GM19372 (cell line): ENCODE data around the gene THRSP.
"Not testable (repeated sequence)": the region's sequence is repeated elsewhere in the genome, so short reads cannot be mapped to it uniquely, and the experiment has no call there.

Experiments
- ATAC-seq: cut with Tn5 transposase; IDR thresholded peaks from one replicate; pipeline ENCODE4 v1.9.1; 2021; ENCODE audit warnings: mild to moderate bottlenecking, low read depth, moderate library complexity; ENCODE audit not compliant: unreplicated experiment

THRSP gene, protein sequence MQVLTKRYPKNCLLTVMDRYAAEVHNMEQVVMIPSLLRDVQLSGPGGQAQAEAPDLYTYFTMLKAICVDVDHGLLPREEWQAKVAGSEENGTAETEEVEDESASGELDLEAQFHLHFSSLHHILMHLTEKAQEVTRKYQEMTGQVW

DNA sequence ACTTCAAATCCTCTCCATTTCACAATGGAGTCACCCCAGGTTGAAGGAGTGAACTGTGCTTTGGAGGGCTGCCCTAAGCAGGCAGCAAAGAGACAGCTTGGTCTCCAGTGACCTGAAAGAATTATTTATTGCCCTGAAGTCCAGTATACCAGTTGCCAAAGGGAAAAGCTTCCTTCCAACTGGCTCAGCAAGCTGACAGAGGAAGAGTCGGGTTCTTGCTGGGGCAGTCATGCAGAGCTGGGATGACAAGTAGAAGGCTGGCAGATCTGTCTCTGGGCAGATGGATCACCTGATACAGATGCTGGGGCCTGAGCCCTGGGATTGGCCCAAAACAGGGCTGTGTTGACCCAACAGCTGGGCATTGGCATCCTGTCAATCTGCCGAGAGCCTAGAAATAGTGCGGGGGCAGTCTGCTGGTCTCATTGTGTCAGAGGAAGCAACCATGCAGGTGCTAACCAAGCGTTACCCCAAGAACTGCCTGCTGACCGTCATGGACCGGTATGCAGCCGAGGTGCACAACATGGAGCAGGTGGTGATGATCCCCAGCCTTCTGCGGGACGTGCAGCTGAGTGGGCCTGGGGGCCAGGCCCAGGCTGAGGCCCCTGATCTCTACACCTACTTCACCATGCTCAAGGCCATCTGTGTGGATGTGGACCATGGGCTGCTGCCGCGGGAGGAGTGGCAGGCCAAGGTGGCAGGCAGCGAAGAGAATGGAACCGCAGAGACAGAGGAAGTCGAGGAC lies at the start of gene THRSP:
Gene THRSP, plus strand, starts transcription at position 422 of the 742 bp plus-strand sequence. Its CDS starts 21 bp downstream, at position 443.
- no peak for ATAC-seq

DNA sequence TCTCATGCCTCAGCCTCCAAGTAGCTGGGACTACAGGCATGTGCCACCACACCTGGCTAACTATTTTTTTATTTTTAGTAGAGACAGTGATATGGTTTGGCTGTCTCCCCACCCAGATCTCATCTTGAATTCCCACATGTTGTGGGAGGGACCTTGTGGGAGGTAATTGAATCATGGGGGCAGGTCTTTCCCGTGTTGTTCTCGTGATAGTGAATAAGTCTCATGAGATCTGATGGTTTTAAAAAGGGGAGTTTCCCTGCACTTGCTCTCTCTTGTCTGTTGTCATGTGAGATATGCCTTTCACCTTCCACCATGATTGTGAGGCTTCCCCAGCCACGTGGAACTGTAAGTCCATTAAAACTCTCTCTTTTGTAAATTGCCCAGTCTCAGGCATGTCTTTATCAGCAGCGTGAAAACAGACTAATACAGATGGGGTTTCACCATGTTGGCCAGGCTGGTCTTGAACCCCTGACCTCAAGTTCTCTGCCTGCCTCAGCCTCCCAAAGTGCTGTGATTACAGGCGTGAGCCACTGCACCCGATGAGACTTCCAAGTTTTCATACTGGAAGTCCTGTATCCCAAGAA lies 48.6 kb upstream of the THRSP start:
- ATAC-seq, result not testable (repeated sequence)

DNA sequence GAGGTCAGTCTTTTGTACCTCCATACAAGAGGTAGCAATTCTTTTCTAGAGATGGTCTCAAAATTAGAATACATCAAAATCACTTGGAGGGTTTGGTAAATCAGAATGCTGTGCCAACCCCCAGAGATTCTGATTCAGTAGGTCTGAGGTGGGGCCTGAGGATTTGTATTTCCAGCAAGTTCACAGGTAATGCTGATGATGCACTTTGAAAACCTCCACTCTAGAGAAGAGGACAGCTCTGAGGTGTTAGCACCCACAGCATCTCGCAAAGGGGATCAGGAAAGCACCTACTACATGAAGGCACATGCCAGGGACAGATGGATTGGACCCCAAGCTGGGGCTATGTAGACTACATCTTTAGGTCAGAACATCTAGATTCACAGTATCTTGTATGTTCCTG lies 47.8 kb upstream of the THRSP start:
- no peak for ATAC-seq

- no peak for ATAC-seq
Measured at GRCh38 chr11:78019808-78020207, 43.9 kb upstream of the THRSP start.

DNA sequence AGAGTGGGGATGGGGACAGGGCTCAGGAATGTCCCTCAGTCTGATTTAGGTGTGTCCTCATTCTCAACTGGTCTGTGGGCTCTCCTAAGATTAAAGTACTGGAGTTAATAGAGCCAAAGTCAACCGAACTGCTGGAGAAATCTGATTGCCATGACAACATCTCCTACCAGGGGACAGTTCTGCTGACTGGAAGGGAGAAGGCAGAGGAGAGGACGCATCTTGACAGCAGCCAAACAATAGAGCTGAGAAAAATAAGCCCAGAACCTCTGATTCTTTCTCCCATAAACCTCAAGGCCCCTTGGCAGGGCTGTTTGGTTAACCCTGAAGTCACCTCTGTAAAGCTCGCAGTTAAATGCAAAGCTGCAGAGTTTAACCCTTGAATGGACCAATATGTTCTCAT lies 43.4 kb upstream of the THRSP start:
- no peak for ATAC-seq

- ATAC-seq, result no peak
Measured at GRCh38 chr11:78021611-78022010, 42.0 kb upstream of the THRSP start.

GRCh38 chr11:78022397-78023396 lies 41.0 kb upstream of the THRSP start, which contains the start of gene KCTD14:
TSS of gene KCTD14 (minus strand) at chr11:78023276. CDS start at chr11:78023249, 27 bp downstream.
- ATAC-seq, result no peak

DNA sequence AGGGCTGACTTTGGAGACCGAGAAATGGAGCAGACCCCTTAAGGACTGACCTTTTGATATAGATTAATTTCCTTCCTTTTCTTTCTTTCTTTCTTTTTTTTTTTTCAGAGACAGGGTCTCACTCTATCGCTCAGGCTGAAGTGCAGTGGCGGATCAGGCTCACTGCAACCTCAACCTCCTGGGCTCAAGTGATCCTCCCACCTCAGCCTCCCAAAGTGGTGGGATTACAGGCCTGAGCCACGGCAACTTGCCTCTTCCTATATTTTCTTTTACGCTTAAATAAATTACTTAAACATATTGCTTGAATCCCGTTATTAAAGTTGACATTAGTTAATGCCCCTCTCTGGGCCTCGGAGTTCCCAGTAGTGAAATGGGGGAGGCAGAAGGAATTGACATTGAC lies 40.2 kb upstream of the THRSP start:
- ATAC-seq, result no peak

DNA sequence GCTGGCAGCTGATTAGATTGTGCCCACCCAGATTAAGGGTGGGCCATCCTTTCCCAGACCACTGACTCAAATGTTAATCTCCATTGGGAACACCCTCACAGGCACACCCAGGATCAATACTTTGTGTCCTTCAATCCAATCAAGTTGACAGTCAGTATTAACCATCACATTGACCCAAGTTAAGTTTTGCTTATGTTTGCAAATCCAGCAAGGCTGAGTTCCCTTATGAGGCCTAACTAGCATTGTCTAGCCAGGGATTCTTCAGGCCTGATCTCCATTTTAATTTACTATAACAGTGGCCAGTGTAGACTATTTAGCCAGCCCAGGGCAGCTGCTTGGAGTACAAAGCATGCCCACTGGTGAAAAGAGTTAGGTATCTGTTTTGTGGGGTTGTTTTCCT lies 38.3 kb upstream of the THRSP start:
- ATAC-seq, result no peak

DNA sequence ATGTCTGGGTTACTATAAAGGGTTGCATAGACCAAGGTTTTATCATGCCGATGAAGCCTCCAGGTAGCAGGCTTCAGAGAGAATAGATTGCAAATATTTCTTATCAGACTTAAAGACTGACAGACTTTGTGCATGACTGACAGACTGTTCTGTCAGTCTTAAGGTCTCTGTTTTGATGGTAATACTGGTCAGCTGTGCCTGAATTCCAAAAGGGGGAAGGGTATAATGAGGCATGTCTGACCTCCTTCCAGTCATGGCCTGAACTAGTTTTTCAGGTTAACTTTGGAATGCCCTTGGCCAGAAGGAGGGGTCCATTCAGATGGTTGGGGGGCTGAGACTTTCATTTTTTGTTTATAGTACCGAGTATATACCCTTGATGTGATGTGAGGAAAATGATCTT lies 35.9 kb upstream of the THRSP start:
- ATAC-seq, result no peak

DNA sequence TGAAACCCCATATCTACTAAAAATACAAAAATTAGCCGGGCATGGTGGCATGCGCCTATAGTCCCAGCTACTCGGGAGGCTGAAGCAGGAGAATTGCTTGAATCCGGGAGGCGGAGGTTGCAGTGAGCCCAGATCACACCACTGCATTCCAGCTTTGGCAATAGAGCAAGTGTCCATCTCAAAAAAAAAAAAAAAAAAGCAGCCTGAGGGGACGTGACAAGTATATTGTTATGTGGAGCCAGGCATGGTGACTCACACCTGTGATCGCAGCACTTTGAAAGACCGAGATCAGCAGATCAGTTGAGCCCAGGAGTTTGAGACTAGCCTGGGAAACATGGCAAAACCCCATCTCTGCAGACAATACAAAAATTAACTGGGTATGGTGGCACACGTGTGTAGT lies 35.2 kb upstream of the THRSP start:
- ATAC-seq, result not testable (repeated sequence)

DNA sequence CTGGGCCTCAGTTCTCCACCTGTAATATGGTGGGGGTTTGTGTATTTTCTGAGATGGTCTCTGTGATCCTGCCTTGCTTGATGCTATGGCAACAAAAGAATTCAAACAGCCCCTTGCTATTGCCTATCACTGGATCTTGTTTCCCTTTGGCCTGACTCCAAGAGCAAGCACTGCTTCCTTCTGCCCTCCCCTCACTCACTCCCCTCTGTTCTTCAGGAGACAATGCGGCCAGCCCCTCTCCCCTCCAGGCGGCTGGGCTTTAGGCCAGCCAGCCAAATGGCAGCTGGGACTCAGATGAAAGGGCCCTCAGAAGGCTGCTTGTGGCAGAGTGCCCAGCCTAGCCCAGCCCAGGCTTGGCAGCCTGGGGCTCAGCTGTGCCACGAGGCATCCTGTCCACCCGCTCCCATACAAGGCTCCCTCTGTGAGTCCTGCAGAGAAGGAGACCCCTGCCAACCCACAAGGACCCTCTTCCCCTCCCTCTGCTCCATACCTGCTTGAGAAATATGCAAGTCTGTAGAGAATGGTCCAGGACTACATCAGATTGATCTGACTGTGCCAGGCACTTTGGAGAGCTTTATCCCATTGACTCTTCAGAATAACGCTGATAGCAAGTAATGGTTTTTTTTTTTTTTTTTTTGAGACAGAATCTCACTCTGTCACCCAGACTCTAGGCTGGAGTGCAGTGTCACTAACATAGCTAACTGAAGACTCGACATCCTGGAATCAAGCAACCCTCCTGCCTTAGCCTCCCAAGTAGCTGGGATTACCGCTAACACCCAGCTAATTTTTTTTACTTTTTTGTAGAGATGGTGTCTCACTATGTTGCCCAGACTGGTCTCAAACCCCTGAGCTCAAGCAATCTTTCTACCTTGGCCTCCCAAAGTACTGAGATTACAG lies 33.0 kb upstream of the THRSP start:
- no peak for ATAC-seq

- peak; percentile 59 for ATAC-seq
Measured at GRCh38 chr11:78031629-78032028, 32.0 kb upstream of the THRSP start.

GRCh38 chr11:78032090-78032489 lies 31.6 kb upstream of the THRSP start:
- ATAC-seq, result no peak

- no peak for ATAC-seq
Measured at GRCh38 chr11:78033040-78033439, 30.6 kb upstream of the THRSP start.

DNA sequence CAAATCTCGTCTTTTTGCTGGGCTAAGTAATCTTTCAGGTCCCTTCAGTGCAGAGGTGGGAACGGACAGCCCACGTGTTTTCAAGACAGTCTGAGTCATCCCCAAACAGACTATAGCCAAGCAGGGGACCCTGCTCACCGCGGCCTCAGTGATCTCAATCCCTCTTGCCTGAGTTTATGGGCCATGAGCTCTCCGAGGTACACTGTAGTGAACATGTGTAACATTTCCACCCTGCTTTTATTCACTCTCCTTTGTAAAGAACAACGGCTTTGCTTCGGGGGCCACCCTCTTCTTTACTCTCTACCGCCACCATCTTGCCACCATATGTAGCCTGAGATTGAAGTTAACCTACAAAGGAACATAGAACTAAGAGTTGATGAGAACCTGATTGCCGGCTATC lies 29.0 kb upstream of the THRSP start:
- ATAC-seq, result no peak

DNA sequence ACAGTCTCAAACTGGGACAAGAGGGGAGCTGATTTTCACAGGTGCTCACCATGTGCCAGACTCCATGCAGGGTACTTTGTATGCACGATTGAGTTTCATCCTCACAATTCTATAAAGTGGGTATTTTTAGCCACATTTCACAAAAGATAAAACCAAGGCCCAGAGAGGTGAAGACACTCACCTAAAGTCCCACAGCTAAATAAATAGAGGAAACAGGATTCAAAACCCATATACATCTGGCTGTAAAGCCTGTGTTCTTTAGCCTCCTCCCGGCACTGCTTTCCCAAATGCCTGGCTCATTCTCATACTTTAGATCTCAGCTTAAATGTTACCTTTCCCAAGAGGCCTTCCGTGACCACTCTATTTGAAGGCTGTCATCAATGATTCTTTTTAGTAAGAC lies 27.3 kb upstream of the THRSP start:
- ATAC-seq, result no peak

GRCh38 chr11:78037056-78037455 lies 26.6 kb upstream of the THRSP start:
- no peak for ATAC-seq

DNA sequence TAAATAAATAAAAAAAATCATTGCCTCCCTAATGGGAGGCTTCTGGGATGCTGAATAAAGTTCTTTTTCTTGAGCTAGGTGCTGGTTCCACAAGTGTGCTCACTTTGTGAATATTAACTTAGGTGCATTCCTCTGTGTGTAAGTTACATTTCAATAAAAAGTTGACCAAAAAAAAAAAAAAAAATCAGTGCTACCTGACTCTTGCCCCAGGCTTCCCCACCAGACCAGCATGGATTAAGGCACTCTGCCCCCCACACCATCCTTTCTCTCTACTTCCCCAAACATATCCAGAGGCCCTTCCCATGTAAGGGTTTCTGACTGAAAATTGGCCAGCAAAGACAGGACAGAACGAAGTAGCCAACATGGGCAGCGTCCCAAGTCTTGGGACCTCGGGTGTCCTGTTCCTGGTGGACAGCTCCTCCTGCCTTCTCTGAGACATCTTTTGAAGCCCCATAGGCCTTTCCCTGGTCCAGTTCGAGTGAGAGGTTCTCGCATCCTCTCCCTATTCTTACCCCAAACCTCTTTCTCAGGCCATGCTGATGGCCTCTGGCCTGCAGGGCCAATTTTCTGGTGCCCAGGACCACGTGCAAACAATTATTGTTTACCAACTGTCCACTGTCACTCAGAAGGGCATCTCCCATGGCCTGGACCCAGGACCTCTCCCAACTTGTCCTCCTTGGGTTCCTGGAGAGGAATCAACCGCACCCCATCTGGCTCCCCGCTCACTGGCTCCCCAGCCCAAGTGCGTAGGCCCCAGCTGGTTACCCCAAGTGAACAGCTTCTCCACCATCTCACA lies 25.6 kb upstream of the THRSP start:
- ATAC-seq, result no peak
